ENCODE data around the gene HERC3.

The HERC3 gene

DNA sequence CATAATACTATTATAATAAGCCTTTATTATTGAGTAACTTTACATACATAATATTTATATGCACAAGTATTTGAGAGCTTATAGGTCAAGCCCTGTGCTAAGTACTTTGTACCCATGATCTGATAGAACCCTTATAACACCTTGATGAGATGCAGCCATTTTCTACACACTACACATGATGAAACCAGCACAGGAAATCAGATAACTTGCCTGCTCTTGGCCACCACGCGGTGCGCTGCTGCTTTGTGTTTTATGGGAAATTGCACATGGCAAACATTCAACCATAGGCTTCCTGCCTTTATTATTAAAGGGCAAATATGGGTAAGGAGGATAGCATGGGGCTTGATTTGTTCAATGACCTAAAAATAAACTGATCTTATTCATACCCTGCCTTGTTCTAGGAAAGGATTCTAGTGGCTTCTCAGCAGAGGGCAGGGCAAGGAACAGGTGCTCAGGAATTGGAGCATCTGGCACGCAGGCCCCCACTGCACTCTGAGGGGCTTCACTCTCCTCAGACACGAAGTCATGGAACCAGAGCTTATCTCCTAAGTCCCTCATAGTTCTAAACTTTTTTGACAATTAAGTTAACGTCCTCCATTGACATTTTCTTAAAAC, 137.0 kb downstream of the HERC3 start:
- no peak overlapping the region for H3K9ac ChIP-seq (ENCODE audit: low read length)
- H3K9me3 ChIP-seq (ENCODE audit: low read length), result no peaks in the 10 kb centered on the region
- H2AFZ ChIP-seq (ENCODE audit: low read length), result no peak overlapping the region
- H3K9me2 ChIP-seq (ENCODE audit: low read depth, low read length), result no peaks in the 10 kb centered on the region
- no peak overlapping the region for H3K4me2 ChIP-seq (ENCODE audit: low read length)
- H3K27ac ChIP-seq (ENCODE audit: low read depth, low read length, poor library complexity, severe bottlenecking), result no peak overlapping the region
- no peaks in the 10 kb centered on the region for H3K4me1 ChIP-seq (ENCODE audit: insufficient read depth, low read length, severe bottlenecking)
- no peaks in the 10 kb centered on the region for H3K27me3 ChIP-seq (ENCODE audit: insufficient read depth, low read length)
- H3F3A ChIP-seq (ENCODE audit: insufficient read depth, low read length), result no peaks in the 10 kb centered on the region
- H3K36me3 ChIP-seq (ENCODE audit: insufficient read depth, low read length), result no peaks in the 10 kb centered on the region
- no peaks in the 10 kb centered on the region for H4K20me1 ChIP-seq (ENCODE audit: insufficient read depth, low read length)
- TF ChIP-seq EZH2 (IDR thresholded peaks at IDR 0.05; ENCODE audit: borderline replicate concordance, low read length) (no peak), CTCF (IDR thresholded peaks at IDR 0.05; ENCODE audit: low read length) (no peak)
- no peaks in the 10 kb centered on the region for H3K79me2 ChIP-seq (ENCODE audit: insufficient read depth, low read length)
- H3K4me3 ChIP-seq (ENCODE audit: low read depth, low read length, poor library complexity, severe bottlenecking), result no peak overlapping the region

DNA sequence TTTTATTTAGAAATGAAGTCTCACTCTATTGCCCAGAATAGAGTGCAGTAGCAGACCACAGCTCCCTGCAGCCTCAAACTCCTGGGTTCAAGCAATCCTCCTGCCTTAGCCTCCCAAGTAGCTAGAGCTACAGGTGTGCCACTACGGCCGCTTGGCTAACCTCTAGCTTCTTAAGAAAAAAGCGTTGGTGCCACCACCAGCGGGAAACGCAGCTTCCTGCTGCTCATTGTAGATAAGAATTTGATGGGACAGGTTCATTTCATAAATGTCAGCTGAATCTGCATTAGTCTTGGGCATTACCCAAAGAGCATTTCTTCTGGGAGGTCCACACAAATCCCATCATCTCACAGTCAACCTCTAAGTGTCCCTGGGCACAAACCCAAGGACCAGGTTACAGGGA, 138.5 kb downstream of the HERC3 start:
- no peak overlapping the region for H2AFZ ChIP-seq (ENCODE audit: low read length)
- no peak overlapping the region for H3K27ac ChIP-seq (ENCODE audit: low read depth, low read length, poor library complexity, severe bottlenecking)
- no peaks in the 10 kb centered on the region for H3K79me2 ChIP-seq (ENCODE audit: insufficient read depth, low read length)
- H3K9me3 ChIP-seq (ENCODE audit: low read length), result no peaks in the 10 kb centered on the region
- H3K36me3 ChIP-seq (ENCODE audit: insufficient read depth, low read length), result no peaks in the 10 kb centered on the region
- TF ChIP-seq CTCF (IDR thresholded peaks at IDR 0.05; ENCODE audit: low read length) (no peak), EZH2 (IDR thresholded peaks at IDR 0.05; ENCODE audit: borderline replicate concordance, low read length) (no peak)
- no peaks in the 10 kb centered on the region for H4K20me1 ChIP-seq (ENCODE audit: insufficient read depth, low read length)
- no peak overlapping the region for H3K4me2 ChIP-seq (ENCODE audit: low read length)
- no peaks in the 10 kb centered on the region for H3K27me3 ChIP-seq (ENCODE audit: insufficient read depth, low read length)
- H3K9ac ChIP-seq (ENCODE audit: low read length), result no peak overlapping the region
- H3K4me3 ChIP-seq (ENCODE audit: low read depth, low read length, poor library complexity, severe bottlenecking), result no peak overlapping the region
- H3K9me2 ChIP-seq (ENCODE audit: low read depth, low read length), result no peaks in the 10 kb centered on the region
- no peaks in the 10 kb centered on the region for H3K4me1 ChIP-seq (ENCODE audit: insufficient read depth, low read length, severe bottlenecking)
- H3F3A ChIP-seq (ENCODE audit: insufficient read depth, low read length), result no peaks in the 10 kb centered on the region

DNA sequence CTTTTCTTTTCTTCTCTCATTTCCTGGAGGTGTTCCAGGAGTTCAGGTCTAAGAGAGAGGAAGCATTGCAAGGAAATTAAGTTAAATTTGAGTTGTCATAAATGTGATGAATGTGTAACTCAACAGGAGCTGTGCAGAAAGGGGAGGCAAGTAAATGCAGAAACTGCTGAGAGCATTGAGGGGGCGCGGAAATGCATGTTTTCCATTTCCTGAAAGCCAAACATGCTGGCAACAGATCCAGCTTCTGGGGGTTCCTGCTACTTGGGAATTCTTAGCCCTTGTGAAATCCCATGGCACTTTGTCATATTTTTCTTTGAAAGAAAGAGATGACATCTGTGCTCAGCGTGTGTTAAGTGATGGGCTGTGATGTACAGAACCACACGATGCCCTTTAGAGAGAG, 139.1 kb downstream of the HERC3 start:
- Histone ChIP-seq H3K79me2 (ENCODE audit: insufficient read depth, low read length) (no peaks in the 10 kb centered on the region), H3F3A (ENCODE audit: insufficient read depth, low read length) (no peaks in the 10 kb centered on the region)
- TF ChIP-seq EZH2 (IDR thresholded peaks at IDR 0.05; ENCODE audit: borderline replicate concordance, low read length), result no peak

GRCh38 chr4:88732714-88733368, 140.6 kb downstream of the HERC3 start:
- no peaks in the 10 kb centered on the region for H3K79me2 ChIP-seq (ENCODE audit: insufficient read depth, low read length)
- H3K4me2 ChIP-seq (ENCODE audit: low read length), result no peak overlapping the region
- no peak overlapping the region for H2AFZ ChIP-seq (ENCODE audit: low read length)
- no peak overlapping the region for H3K9ac ChIP-seq (ENCODE audit: low read length)
- no peaks in the 10 kb centered on the region for H3K36me3 ChIP-seq (ENCODE audit: insufficient read depth, low read length)
- no peaks in the 10 kb centered on the region for H3F3A ChIP-seq (ENCODE audit: insufficient read depth, low read length)
- H3K9me2 ChIP-seq (ENCODE audit: low read depth, low read length), result no peaks in the 10 kb centered on the region
- TF ChIP-seq CTCF (IDR thresholded peaks at IDR 0.05; ENCODE audit: low read length) (no peak), EZH2 (IDR thresholded peaks at IDR 0.05; ENCODE audit: borderline replicate concordance, low read length) (no peak)
- no peaks in the 10 kb centered on the region for H3K27me3 ChIP-seq (ENCODE audit: insufficient read depth, low read length)
- H3K9me3 ChIP-seq (ENCODE audit: low read length), result no peaks in the 10 kb centered on the region
- H3K4me1 ChIP-seq (ENCODE audit: insufficient read depth, low read length, severe bottlenecking), result no peaks in the 10 kb centered on the region
- H3K27ac ChIP-seq (ENCODE audit: low read depth, low read length, poor library complexity, severe bottlenecking), result no peak overlapping the region
- no peaks in the 10 kb centered on the region for H4K20me1 ChIP-seq (ENCODE audit: insufficient read depth, low read length)
- no peak overlapping the region for H3K4me3 ChIP-seq (ENCODE audit: low read depth, low read length, poor library complexity, severe bottlenecking)

More for the DNA sequence above, 139.1 kb downstream of the HERC3 start:
- Histone ChIP-seq H2AFZ (ENCODE audit: low read length) (no peak overlapping the region), H3K4me3 (ENCODE audit: low read depth, low read length, poor library complexity, severe bottlenecking) (no peak overlapping the region), H3K9me2 (ENCODE audit: low read depth, low read length) (no peaks in the 10 kb centered on the region), H3K9ac (ENCODE audit: low read length) (no peak overlapping the region), H3K4me1 (ENCODE audit: insufficient read depth, low read length, severe bottlenecking) (no peaks in the 10 kb centered on the region), H4K20me1 (ENCODE audit: insufficient read depth, low read length) (no peaks in the 10 kb centered on the region), H3K27ac (ENCODE audit: low read depth, low read length, poor library complexity, severe bottlenecking) (no peak overlapping the region), H3K27me3 (ENCODE audit: insufficient read depth, low read length) (no peaks in the 10 kb centered on the region), H3K36me3 (ENCODE audit: insufficient read depth, low read length) (no peaks in the 10 kb centered on the region), H3K9me3 (ENCODE audit: low read length) (no peaks in the 10 kb centered on the region), H3K4me2 (ENCODE audit: low read length) (no peak overlapping the region)
